Body of pancreas (tissue), 4 donors: ENCODE measurements around the gene CMIP.

Experiments used
- CTCF ChIP-seq, 7 experiments: fragments of 450-650 bp in 4 of 7; fragments of 200-600 bp in 3 of 7; sonication (generic) in 3 of 7; IDR thresholded peaks; one replicate each; pipeline ENCODE4 v1.5.1; 2016 to 2019; ENCODE audit warnings: antibody characterized with exemption in 7 of 7
- POLR2A ChIP-seq, 3 donors: fragments of 450-650 bp; IDR thresholded peaks; one replicate each; pipeline ENCODE4 v1.6.1; 2016; ENCODE audit warnings: antibody characterized with exemption in 3 of 3, mild to moderate bottlenecking in 2 of 3

GRCh38 chr16:81548876-81549546 lies 104.4 kb downstream of the CMIP start:
- no peak for TF ChIP-seq CTCF (IDR thresholded peaks at IDR 0.05)
- TF ChIP-seq POLR2A (IDR thresholded peaks at IDR 0.05) = no peak
